Esophagus squamous epithelium (tissue), 4 donors: ENCODE measurements around the gene CFC1B.
"Not testable (repeated sequence)": the region's sequence is repeated elsewhere in the genome, so short reads cannot be mapped to it uniquely, and the experiment has no call there.

Experiments used
- CTCF ChIP-seq, 6 experiments: fragments of 450-650 bp in 4 of 6; fragments of 200-600 bp in 2 of 6; sonication (generic) in 2 of 6; IDR thresholded peaks; one replicate each; pipeline ENCODE4 v1.5.1; 2016 to 2019; ENCODE audit warnings: antibody characterized with exemption in 6 of 6, mild to moderate bottlenecking in 4 of 6, moderate library complexity in 4 of 6
- POLR2A ChIP-seq, 4 donors: fragments of 450-650 bp; IDR thresholded peaks; one replicate each; pipeline ENCODE4 v1.6.1; 2017; ENCODE audit warnings: antibody characterized with exemption in 4 of 4, mild to moderate bottlenecking in 4 of 4, moderate library complexity in 3 of 4

GRCh38 chr2:130510807-130511746, 9.9 kb upstream of the CFC1B start:
- not testable (repeated sequence) for TF ChIP-seq CTCF, POLR2A (IDR thresholded peaks at IDR 0.05)
